H1 (cell line): ENCODE data around the gene TMEM59L. TPM values are rescaled to one million over a fixed set of nuclear protein-coding genes. Genes with fewer than 3 reads are reported as not detected.

Source experiments
- CTCF ChIA-PET: fragments of 300-600 bp; sonication (Branson Sonifier 250); formaldehyde crosslinking; loops from one replicate; lab custom pipeline; 2021; ENCODE audit not compliant: partially characterized antibody; lab: Charles Lee
- POLR2A ChIA-PET: fragments of 300-600 bp; sonication (Branson Sonifier 250); formaldehyde crosslinking; loops from one replicate; lab custom pipeline; 2021; ENCODE audit warnings: inconsistent platforms; ENCODE audit not compliant: partially characterized antibody; lab: Charles Lee
- DNase-seq, 2 experiments: peaks; one replicate each; pipeline versions ENCODE4 v3.0.0 to v3.0.0-alpha.2; 2010 to 2022; ENCODE audit warnings: low spot score in 2 of 2, low read depth in 1 of 2, mixed read lengths in 1 of 2
- FAIRE-seq: peaks from 2 replicates; lab custom pipeline; 2011; peaks lifted over from hg19 to GRCh38; lab: Jason Lieb, UNC
- H2AFZ ChIP-seq: 2 replicates; pipeline ENCODE4 v1.8.1; 2012; ENCODE audit warnings: low read length, inconsistent platforms
- H2AK5ac ChIP-seq: 2 replicates; pipeline ENCODE4 v1.6.1; 2013; ENCODE audit warnings: low read depth, low read length
- H2BK120ac ChIP-seq: replicated peaks from 2 replicates; pipeline ENCODE3; 2013; ENCODE audit warnings: low read depth, low read length, inconsistent platforms
- H2BK12ac ChIP-seq: 2 replicates; pipeline ENCODE4 v1.6.1; 2013; ENCODE audit warnings: low read depth, low read length
- H2BK15ac ChIP-seq: 2 replicates; pipeline ENCODE4 v1.6.1; 2013; ENCODE audit warnings: low read length
- H2BK20ac ChIP-seq: 2 replicates; pipeline ENCODE4 v1.6.1; 2013; ENCODE audit warnings: low read length
- H2BK5ac ChIP-seq: 2 replicates; pipeline ENCODE4 v1.6.1; 2013; ENCODE audit warnings: low read depth, low read length
- H3K14ac ChIP-seq: 2 replicates; pipeline ENCODE4 v1.6.1; 2013; ENCODE audit warnings: inconsistent platforms; ENCODE audit not compliant: insufficient read length
- H3K18ac ChIP-seq: 2 replicates; pipeline ENCODE4 v1.6.1; 2013; ENCODE audit warnings: low read length; ENCODE audit errors: extremely low read depth
- H3K23ac ChIP-seq: 2 replicates; pipeline ENCODE4 v1.6.1; 2013; ENCODE audit warnings: inconsistent platforms; ENCODE audit not compliant: insufficient read length
- H3K23me2 ChIP-seq: 2 replicates; pipeline ENCODE4 v1.6.1; 2013; ENCODE audit warnings: low read depth, low read length
- H3K27ac ChIP-seq: 2 replicates; pipeline ENCODE4 v1.6.1; 2011; ENCODE audit warnings: low read depth, low read length, inconsistent platforms
- H3K27me3 ChIP-seq, 4 experiments: replicated peaks in 1 of 4; 1 replicate in 1 of 4; 2 replicates in 3 of 4; pipeline versions ENCODE4 v1.6.1 to v1.8.1; 2011 to 2013; ENCODE audit warnings: low read length in 3 of 4, mild to moderate bottlenecking in 3 of 4, inconsistent platforms in 2 of 4, mixed read lengths in 2 of 4, moderate library complexity in 1 of 4; ENCODE audit not compliant: control insufficient read depth in 3 of 4, insufficient read depth in 3 of 4; ENCODE audit errors: extremely low read depth in 1 of 4
- H3K36me3 ChIP-seq, 4 experiments: 2 replicates each; pipeline versions ENCODE4 v1.6.1 to v1.8.1; 2011 to 2013; ENCODE audit warnings: mild to moderate bottlenecking in 4 of 4, low read length in 3 of 4, moderate library complexity in 2 of 4, control low read depth in 1 of 4, inconsistent platforms in 1 of 4; ENCODE audit not compliant: insufficient read depth in 4 of 4, control insufficient read depth in 2 of 4
- H3K4ac ChIP-seq: replicated peaks from 2 replicates; pipeline ENCODE3; 2013; ENCODE audit warnings: low read length, low read depth, mixed read lengths, inconsistent platforms; ENCODE audit not compliant: insufficient read length
- H3K4me1 ChIP-seq, 4 experiments: replicated peaks in 1 of 4; 1 replicate in 1 of 4; 2 replicates in 3 of 4; pipeline versions ENCODE4 v1.6.1 to v1.8.1; 2011 to 2013; ENCODE audit warnings: low read length in 3 of 4, inconsistent platforms in 2 of 4, mixed read lengths in 1 of 4; ENCODE audit not compliant: insufficient read depth in 4 of 4, control insufficient read depth in 3 of 4
- H3K4me2 ChIP-seq, 2 experiments: 2 replicates each; pipeline versions ENCODE4 v1.6.1 to v1.8.1; 2011 to 2013; ENCODE audit warnings: low read depth in 2 of 2, low read length in 2 of 2, control low read depth in 1 of 2, inconsistent platforms in 1 of 2, mild to moderate bottlenecking in 1 of 2; ENCODE audit not compliant: insufficient read depth in 1 of 2
- H3K4me3 ChIP-seq, 4 experiments: fragments of 200-600, 300-600 bp in 1 of 4; sonication (generic), shearing (Covaris generic), sonication (Bioruptor Twin) in 1 of 4; 2 replicates each; pipeline versions ENCODE4 v1.5.1 to v1.8.1; 2011 to 2016; ENCODE audit warnings: low read length in 4 of 4, low read depth in 3 of 4, control low read depth in 2 of 4, inconsistent platforms in 2 of 4, mild to moderate bottlenecking in 2 of 4, mixed read lengths in 1 of 4, moderate library complexity in 1 of 4; ENCODE audit not compliant: insufficient read depth in 2 of 4; ENCODE audit errors: extremely low read depth in 1 of 4
- H3K56ac ChIP-seq: replicated peaks from 2 replicates; pipeline ENCODE3; 2013; ENCODE audit warnings: low read depth, mild to moderate bottlenecking, mixed read lengths, low read length, inconsistent platforms; ENCODE audit not compliant: insufficient read length
- H3K79me1 ChIP-seq: 2 replicates; pipeline ENCODE4 v1.6.1; 2013; ENCODE audit warnings: low read depth, low read length, control low read depth
- H3K79me2 ChIP-seq, 2 experiments: 2 replicates each; pipeline versions ENCODE4 v1.6.1 to v1.8.1; 2012 to 2013; ENCODE audit warnings: low read length in 2 of 2, mild to moderate bottlenecking in 2 of 2, inconsistent platforms in 1 of 2; ENCODE audit not compliant: insufficient read depth in 2 of 2, control insufficient read depth in 1 of 2
- H3K9ac ChIP-seq, 4 experiments: replicated peaks in 1 of 4; 1 replicate in 1 of 4; 2 replicates in 3 of 4; pipeline versions ENCODE4 v1.6.1 to v1.8.1; 2011 to 2013; ENCODE audit warnings: low read depth in 3 of 4, low read length in 3 of 4, control low read depth in 2 of 4, mild to moderate bottlenecking in 2 of 4, moderate library complexity in 2 of 4, inconsistent platforms in 1 of 4; ENCODE audit errors: extremely low read depth in 1 of 4
- H3K9me3 ChIP-seq, 2 experiments: 2 replicates each; pipeline versions ENCODE4 v1.6.1 to v1.8.1; 2012 to 2013; ENCODE audit warnings: mild to moderate bottlenecking in 2 of 2, moderate library complexity in 2 of 2, control low read depth in 1 of 2, inconsistent platforms in 1 of 2, low read depth in 1 of 2, low read length in 1 of 2, mixed read lengths in 1 of 2; ENCODE audit not compliant: insufficient read depth in 2 of 2
- H4K20me1 ChIP-seq, 2 experiments: replicated peaks in 1 of 2; 2 replicates each; pipeline versions ENCODE3 to v1.8.1; 2011 to 2013; ENCODE audit warnings: inconsistent platforms in 2 of 2, low read length in 2 of 2, mild to moderate bottlenecking in 1 of 2; ENCODE audit not compliant: insufficient read depth in 2 of 2, control insufficient read depth in 1 of 2
- H4K5ac ChIP-seq: 2 replicates; pipeline ENCODE4 v1.6.1; 2013; ENCODE audit warnings: low read length, low read depth, mixed read lengths, inconsistent platforms; ENCODE audit not compliant: insufficient read length
- H4K8ac ChIP-seq: 2 replicates; pipeline ENCODE4 v1.8.0; 2013; ENCODE audit warnings: mild to moderate bottlenecking, moderate library complexity, low read length, inconsistent platforms; ENCODE audit not compliant: insufficient read depth; ENCODE audit errors: extremely low read depth
- H4K91ac ChIP-seq: replicated peaks from 2 replicates; pipeline ENCODE3; 2013; ENCODE audit warnings: low read length, mixed read lengths, inconsistent platforms; ENCODE audit not compliant: insufficient read length
- SUZ12 ChIP-seq: fragments of 200-600 bp; sonication (generic); IDR thresholded peaks from 2 replicates; pipeline ENCODE4 v1.6.1; 2012; ENCODE audit warnings: mild to moderate bottlenecking, inconsistent platforms, low read length, moderate library complexity, mixed read lengths
- TEAD4 ChIP-seq: IDR thresholded peaks from 2 replicates; pipeline ENCODE4 v1.6.1; 2012; ENCODE audit warnings: low read depth, low read length, inconsistent platforms, mixed read lengths
- WGBS, 2 experiments: shearing (Covaris generic) in 1 of 2; methylation state at CpG; one replicate each; pipeline versions ENCODE4 v1.1.6 to v1.1.7; 2013 to 2015; ENCODE audit warnings: low lambda C conversion rate in 2 of 2, mixed read lengths in 2 of 2, inconsistent platforms in 1 of 2, low coverage in 1 of 2, missing lambda C conversion rate in 1 of 2; ENCODE audit not compliant: insufficient replicate concordance in 2 of 2, insufficient coverage in 1 of 2, insufficient read length in 1 of 2; ENCODE audit errors: extremely low coverage in 1 of 2, missing lambda C conversion rate in 1 of 2; 5-methylcytosine and 5-hydroxymethylcytosine counted together
- polyA plus RNA-seq, 7 experiments: library from polyadenylated mRNA; depleted of rRNA in 3 of 7; stranded (reverse) in 5 of 7; unstranded in 2 of 7; fragments of >200 nt in 5 of 7; fragments of 200-250 nt in 2 of 7; gene quantifications; 1 replicate in 5 of 7; 2 replicates in 1 of 7; 4 replicates in 1 of 7; pipeline versions ENCODE4 v1.2.1 to v1.2.3, GENCODE V29; 2011 to 2013; ENCODE audit warnings: missing spikeins in 2 of 7, mixed read lengths in 2 of 7
- total RNA-seq: library from RNA; stranded (reverse); fragmentation: NEBNext Ultra II Directional; extraction: Animal tissue kit (Norgen Biotek cat#: 25700); gene quantifications from 2 replicates; pipeline ENCODE4 v1.2.1, GENCODE V29; 2021

Gene TMEM59L
- total and polyA plus RNA-seq, 2 of the 8 experiments (the other 6 are each of a cell fraction or from before 2014, with no cell fraction given) = 4.0 to 12.2 TPM

DNA sequence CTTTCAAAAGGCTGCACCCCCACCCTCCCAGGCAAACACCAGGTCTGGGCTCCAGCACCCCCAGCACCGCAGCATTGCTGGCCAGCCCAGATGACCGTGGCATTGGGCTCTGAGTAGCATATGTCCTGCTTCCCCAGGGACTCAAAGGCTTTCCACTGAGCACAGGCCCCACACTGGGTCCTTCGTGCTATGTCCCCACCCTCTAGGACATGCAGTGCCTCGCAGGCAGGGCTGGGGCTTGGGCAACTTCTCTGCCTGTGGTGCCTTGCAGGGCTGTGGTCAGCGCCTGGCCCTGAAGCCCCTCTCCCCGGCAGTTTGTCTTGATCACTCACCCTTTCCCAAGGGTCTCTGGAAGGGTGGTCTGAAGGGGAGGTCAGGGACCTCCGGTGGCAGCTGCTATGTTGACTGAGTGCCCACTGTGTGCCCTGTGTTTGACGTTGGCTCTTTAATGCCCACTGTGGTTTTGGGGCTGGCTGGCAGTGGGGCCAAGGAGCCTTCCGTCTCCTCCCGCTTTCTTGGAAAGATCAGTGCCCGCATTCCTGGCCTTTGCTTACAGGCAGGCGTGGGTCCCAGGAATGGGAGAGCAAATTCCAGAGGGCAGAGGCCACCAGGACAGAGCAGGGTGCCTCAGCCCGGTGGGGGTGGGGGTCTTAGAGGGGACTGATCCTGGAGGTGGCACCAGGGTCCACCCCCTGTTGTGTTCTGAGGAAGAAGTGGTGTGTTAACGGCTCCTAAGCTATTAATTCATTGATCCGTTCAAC is 50.5 kb downstream of the TMEM59L start:
- Histone ChIP-seq H3K4me1 (peaks cover 0 to 5% (median 3%) of the 10 kb centered on the region in 4 experiments; a peak in 3 of 7 replicates), H2AK5ac (peak overlapping the region; percentile 82; the same call in 1 of the 2 replicates), H3K23ac (no peak overlapping the region), H3K36me3 (peaks cover 0 to 7% (median 0%) of the 10 kb centered on the region in 4 experiments; a peak in 3 of 8 replicates), H3K56ac (no peak overlapping the region), H2BK20ac (no peak overlapping the region), H3K9me3 (no peaks in the 10 kb centered on the region), H3K79me2 (no peaks in the 10 kb centered on the region), H2BK15ac (no peak overlapping the region), H3K4ac (no peak overlapping the region), H3K27ac (no peak overlapping the region), H3K14ac (no peak overlapping the region), H4K20me1 (peaks cover 5 to 14% of the 10 kb centered on the region in 2 experiments), H3K23me2 (no peaks in the 10 kb centered on the region), H2BK12ac (0 out of 2 replicates have a peak overlapping the region, but pooled peaks have one; percentile 27), H3K9ac (no peak overlapping the region), H3K18ac (no peak overlapping the region), H3K79me1 (0 out of 2 replicates have a peak, but pooled peaks cover 3% of the 10 kb centered on the region), H4K8ac (no peak overlapping the region), H3K4me3 (no peak overlapping the region), H4K5ac (no peak overlapping the region), H4K91ac (no peak overlapping the region), H3K4me2 (no peak overlapping the region), H2BK120ac (no peak overlapping the region), H2AFZ (no peak overlapping the region), H2BK5ac (no peak overlapping the region), H3K27me3 (peaks cover 0 to 4% (median 0%) of the 10 kb centered on the region in 4 experiments; a peak in 1 of 7 replicates)
- TF ChIP-seq TEAD4 = peak; percentile 79
- TF ChIP-seq SUZ12 = no peak
- ChIA-PET CTCF (interaction anchor here (0.8 to 0.9 kb wide), 2 partner anchors 13 to 142 kb away, joined by 3 read pairs; partner anchors contain the start of gene ELL), POLR2A (interaction anchor here (0.9 to 1.2 kb wide), 2 partner anchors 8 to 54 kb away, joined by 3 read pairs; no protein-coding TSS in a partner anchor)
- FAIRE-seq = no peak
- 76% methylated on average over 14 of the region's 15 CpGs; no CpG with 5 or more reads in 1 of the 2 experiments for WGBS, 2 experiments
- DNase-seq = no peak
